SK-N-SH (cell line): ENCODE measurements around the gene LONP2. TPM values are rescaled to one million over a fixed set of nuclear protein-coding genes. Genes with fewer than 3 reads are reported as not detected.

ENCODE experiments used
- CTCF ChIA-PET: fragments of 300-600, 350-600 bp; formaldehyde crosslinking; extraction: SDS; loops from one replicate; lab custom pipeline; 2021; lab: Yijun Ruan, JAX
- POLR2A ChIA-PET: fragments of 350-600 bp; sonication (Branson Sonifier 250); formaldehyde crosslinking; extraction: SDS; loops from one replicate; lab custom pipeline; 2020; ENCODE audit warnings: antibody characterized with exemption, inconsistent platforms; lab: Yijun Ruan, JAX
- DNase-seq: peaks from one replicate; pipeline ENCODE4 v3.0.0; 2012
- H2AFZ ChIP-seq: fragments of 200-600 bp; sonication (generic); 2 replicates; pipeline ENCODE4 v1.8.1; 2016; ENCODE audit warnings: antibody characterized with exemption, mild to moderate bottlenecking, low read depth
- H3F3A ChIP-seq: fragments of 200-600 bp; sonication (generic); replicated peaks from 2 replicates; pipeline ENCODE3; 2016; ENCODE audit warnings: antibody characterized with exemption, mild to moderate bottlenecking; ENCODE audit not compliant: insufficient read depth
- H3K27ac ChIP-seq, 2 experiments: fragments of 200-500 bp in 1 of 2; fragments of 200-600 bp in 1 of 2; sonication (Bioruptor generic) in 1 of 2; sonication (generic), shearing (Covaris generic) in 1 of 2; 2 replicates each; pipeline versions ENCODE4 v1.5.1 to v1.6.1; 2014 to 2016; ENCODE audit warnings: low read depth in 2 of 2, inconsistent platforms in 1 of 2, low read length in 1 of 2, mild to moderate bottlenecking in 1 of 2, mixed read lengths in 1 of 2
- H3K27me3 ChIP-seq: fragments of 200-600 bp; sonication (generic), shearing (Covaris generic); 2 replicates; pipeline ENCODE4 v1.6.1; 2016; ENCODE audit warnings: mixed run types; ENCODE audit not compliant: insufficient read depth
- H3K36me3 ChIP-seq, 2 experiments: fragments of 200-500 bp in 1 of 2; fragments of 200-600 bp in 1 of 2; sonication (Bioruptor generic) in 1 of 2; sonication (generic) in 1 of 2; replicated peaks in 1 of 2; 2 replicates each; pipeline versions ENCODE3 to v1.5.1; 2014 to 2016; ENCODE audit warnings: low read length in 1 of 2, mild to moderate bottlenecking in 1 of 2; ENCODE audit not compliant: insufficient read depth in 2 of 2, control insufficient read depth in 1 of 2
- H3K4me1 ChIP-seq, 2 experiments: fragments of 200-500 bp in 1 of 2; fragments of 200-600 bp in 1 of 2; sonication (Bioruptor generic) in 1 of 2; sonication (generic), shearing (Covaris generic) in 1 of 2; 2 replicates each; pipeline versions ENCODE4 v1.5.1 to v1.6.1; 2014 to 2016; ENCODE audit warnings: low read depth in 1 of 2, low read length in 1 of 2, mixed run types in 1 of 2; ENCODE audit not compliant: insufficient read depth in 2 of 2, control insufficient read depth in 1 of 2
- H3K4me2 ChIP-seq: fragments of 200-600 bp; sonication (generic), shearing (Covaris generic); 2 replicates; pipeline ENCODE4 v1.6.1; 2017; ENCODE audit warnings: mixed run types
- H3K4me3 ChIP-seq, 2 experiments: fragments of 200-500 bp in 1 of 2; fragments of 200-600 bp in 1 of 2; sonication (Bioruptor generic) in 1 of 2; sonication (generic), shearing (Covaris generic) in 1 of 2; 2 replicates each; pipeline versions ENCODE4 v1.5.1 to v1.8.1; 2014 to 2016; ENCODE audit warnings: low read depth in 2 of 2, inconsistent platforms in 1 of 2, low read length in 1 of 2, mild to moderate bottlenecking in 1 of 2, mixed read lengths in 1 of 2, moderate library complexity in 1 of 2
- H3K79me2 ChIP-seq: fragments of 200-600 bp; sonication (generic); 2 replicates; pipeline ENCODE4 v1.8.1; 2017; ENCODE audit warnings: mild to moderate bottlenecking; ENCODE audit not compliant: insufficient read depth
- H3K9ac ChIP-seq: fragments of 200-600 bp; sonication (generic); 2 replicates; pipeline ENCODE4 v1.6.1; 2017; ENCODE audit warnings: mixed run types
- H3K9me2 ChIP-seq: fragments of 200-600 bp; sonication (generic); 2 replicates; pipeline ENCODE4 v1.6.1; 2017; ENCODE audit warnings: mixed run types
- H3K9me3 ChIP-seq: fragments of 200-600 bp; sonication (generic); 2 replicates; pipeline ENCODE4 v1.6.1; 2017; ENCODE audit warnings: mixed run types, mild to moderate bottlenecking, moderate library complexity
- H4K20me1 ChIP-seq: fragments of 200-600 bp; sonication (generic); 2 replicates; pipeline ENCODE4 v1.6.1; 2017; ENCODE audit warnings: mild to moderate bottlenecking, mixed run types; ENCODE audit not compliant: insufficient read depth
- CHD2 ChIP-seq: fragments of 150-350 bp; IDR thresholded peaks from 2 replicates; pipeline ENCODE4 v1.6.1; 2018; ENCODE audit warnings: low read length; ENCODE audit not compliant: partially characterized antibody
- CTCF ChIP-seq: fragments of 200-600 bp; sonication (generic); IDR thresholded peaks from 2 replicates; pipeline ENCODE4 v1.6.1; 2017; ENCODE audit warnings: antibody characterized with exemption, mild to moderate bottlenecking, moderate library complexity
- ELF1 ChIP-seq: IDR thresholded peaks from 2 replicates; pipeline ENCODE4 v1.4.0; 2012
- FOSL2 ChIP-seq: IDR thresholded peaks from 2 replicates; pipeline ENCODE4 v1.4.0; 2012; ENCODE audit warnings: low read depth, mild to moderate bottlenecking, moderate library complexity, borderline replicate concordance
- FOXJ3 ChIP-seq: sonication (generic); formaldehyde crosslinking; IDR thresholded peaks from 2 replicates; pipeline ENCODE4 v1.5.1; 2020; ENCODE audit warnings: mild to moderate bottlenecking, missing genetic modification reagents
- FOXM1 ChIP-seq: IDR thresholded peaks from 2 replicates; pipeline ENCODE4 v1.4.0; 2012; ENCODE audit warnings: low read depth, mild to moderate bottlenecking
- MAX ChIP-seq: IDR thresholded peaks from 2 replicates; pipeline ENCODE4 v1.4.0; 2012; ENCODE audit warnings: low read depth
- NRF1 ChIP-seq: IDR thresholded peaks from 2 replicates; pipeline ENCODE4 v1.6.1; 2012; ENCODE audit warnings: low read depth, mild to moderate bottlenecking, low read length
- RAD21 ChIP-seq: IDR thresholded peaks from 2 replicates; pipeline ENCODE4 v1.6.1; 2012; ENCODE audit warnings: mild to moderate bottlenecking, low read length
- RCOR1 ChIP-seq: fragments of 150-350 bp; IDR thresholded peaks from 2 replicates; pipeline ENCODE4 v1.6.1; 2017; ENCODE audit warnings: antibody characterized with exemption, low read length
- REST ChIP-seq: IDR thresholded peaks from 2 replicates; pipeline ENCODE4 v1.6.1; 2012; ENCODE audit warnings: mild to moderate bottlenecking, low read depth, low read length, moderate library complexity
- RFX5 ChIP-seq: IDR thresholded peaks from 2 replicates; pipeline ENCODE4 v1.6.1; 2012; ENCODE audit warnings: mild to moderate bottlenecking, improper control_type of control experiment, low read length
- TAF1 ChIP-seq: IDR thresholded peaks from 2 replicates; pipeline ENCODE4 v1.6.1; 2012; ENCODE audit warnings: low read depth, mild to moderate bottlenecking, low read length, moderate library complexity, borderline replicate concordance
- TCF12 ChIP-seq: IDR thresholded peaks from 2 replicates; pipeline ENCODE4 v1.4.0; 2012
- TEAD4 ChIP-seq: IDR thresholded peaks from 2 replicates; pipeline ENCODE4 v1.4.0; 2012; ENCODE audit warnings: mild to moderate bottlenecking, borderline replicate concordance; ENCODE audit not compliant: insufficient read depth
- ZBTB33 ChIP-seq: IDR thresholded peaks from 2 replicates; pipeline ENCODE4 v1.4.0; 2012; ENCODE audit warnings: low read depth, borderline replicate concordance
- WGBS: methylation state at CpG from one replicate; pipeline ENCODE4 v1.1.6; 2017; ENCODE audit warnings: low lambda C conversion rate; 5-methylcytosine and 5-hydroxymethylcytosine counted together
- polyA plus RNA-seq, 3 experiments: library from polyadenylated mRNA; depleted of rRNA; stranded (reverse); fragments of >200 nt; gene quantifications; 2 replicates each; pipeline ENCODE4 v1.2.3, GENCODE V29; 2012

LONP2 gene
- polyA plus RNA-seq, 1 of the 3 experiments (the other 2 are of a cell fraction), result 22.4 TPM

- Histone ChIP-seq H3K27ac (no peak overlapping the region), H3K9me2 (no peaks in the 10 kb centered on the region), H3K4me1 (peaks cover 14 to 38% of the 10 kb centered on the region in 2 experiments; a peak in 3 of 4 replicates), H3K36me3 (no peaks in the 10 kb centered on the region), H4K20me1 (peaks cover 99% of the 10 kb centered on the region), H3K9ac (no peak overlapping the region), H3K4me3 (no peak overlapping the region)
- CTCF ChIA-PET, result interaction anchor here (0.9 kb wide), 1 partner anchor 10 kb away, joined by 3 read pairs; no protein-coding TSS in a partner anchor
- TF ChIP-seq REST, result no peak
- no peak for TF ChIP-seq FOXJ3 (CRISPR knock-in tag)
- no peak for TF ChIP-seq RAD21
- TF ChIP-seq MAX, result no peak
- TF ChIP-seq TAF1, result no peak
- no peak for TF ChIP-seq CHD2
- no peak for TF ChIP-seq NRF1
- TF ChIP-seq ZBTB33, result no peak
- TF ChIP-seq RCOR1, result no peak
- TF ChIP-seq TEAD4, result no peak
- no peak for TF ChIP-seq RFX5
- no peak for TF ChIP-seq ELF1
- no peak for TF ChIP-seq TCF12
- no peak for TF ChIP-seq FOXM1
- no peak for TF ChIP-seq FOSL2
- no peak for TF ChIP-seq CTCF
- TF ChIP-seq, all 33 proteins: peak for 0
- 77% methylated on average over 4 of the region's 4 CpGs for WGBS
- Histone ChIP-seq H3K79me2 (peaks cover 100% of the 10 kb centered on the region), H3K9me3 (no peaks in the 10 kb centered on the region), H3F3A (peaks cover 26% of the 10 kb centered on the region), H3K27me3 (no peaks in the 10 kb centered on the region), H2AFZ (no peak overlapping the region), H3K4me2 (peak overlapping the region; percentile 42; the same call in 1 of the 2 replicates)
- POLR2A ChIA-PET, result no interaction called here
- DNase-seq, result no peak
Measured at GRCh38 chr16:48373258-48374029, 129.3 kb downstream of the LONP2 start.
